D341Med (cell line): ENCODE results near the gene TEX26.

ENCODE experiments used
- DNase-seq: peaks from one replicate; pipeline ENCODE4 v3.0.0; 2012; ENCODE audit warnings: low spot score

Gene TEX26

GRCh38 chr13:30976025-30976424 lies 43.6 kb downstream of the TEX26 start:
- DNase-seq = no peak

GRCh38 chr13:30978981-30979956 lies 46.8 kb downstream of the TEX26 start:
- DNase-seq = peak; percentile 39

- no peak for DNase-seq
Observed at GRCh38 chr13:30982506-30982905, 50.0 kb downstream of the TEX26 start.

- DNase-seq = no peak
Observed at GRCh38 chr13:30982906-30983305, 50.5 kb downstream of the TEX26 start.

- no peak for DNase-seq
Observed at GRCh38 chr13:30983431-30983830, 51.0 kb downstream of the TEX26 start.

GRCh38 chr13:30984620-30985019 lies 52.2 kb downstream of the TEX26 start:
- DNase-seq = no peak

- no peak for DNase-seq
Observed at GRCh38 chr13:30985637-30986205, 53.3 kb downstream of the TEX26 start.

GRCh38 chr13:30991184-30991583 lies 58.7 kb downstream of the TEX26 start:
- no peak for DNase-seq

- DNase-seq = no peak
Observed at GRCh38 chr13:30991922-30992321, 59.5 kb downstream of the TEX26 start.

- no peak for DNase-seq
Observed at GRCh38 chr13:30995331-30995730, 62.9 kb downstream of the TEX26 start.

- no peak for DNase-seq
Observed at GRCh38 chr13:30997697-30998096, 65.2 kb downstream of the TEX26 start.

- no peak for DNase-seq
Observed at GRCh38 chr13:30998136-30999088, 66.0 kb downstream of the TEX26 start.

GRCh38 chr13:31000889-31001288 lies 68.4 kb downstream of the TEX26 start:
- no peak for DNase-seq

- DNase-seq = no peak
Observed at GRCh38 chr13:31001647-31002046, 69.2 kb downstream of the TEX26 start.

GRCh38 chr13:31005066-31005465 lies 72.6 kb downstream of the TEX26 start:
- no peak for DNase-seq

- no peak for DNase-seq
Observed at GRCh38 chr13:31007417-31007816, 75.0 kb downstream of the TEX26 start.

- no peak for DNase-seq
Observed at GRCh38 chr13:31008400-31009115, 76.1 kb downstream of the TEX26 start.

- DNase-seq = no peak
Observed at GRCh38 chr13:31009166-31009565, 76.7 kb downstream of the TEX26 start.

GRCh38 chr13:31010296-31010695 lies 77.8 kb downstream of the TEX26 start:
- DNase-seq = no peak

- DNase-seq = no peak
Observed at GRCh38 chr13:31011193-31011860, 78.9 kb downstream of the TEX26 start.
